GM18498 (cell line): ENCODE data around the gene ADGRD1.
"Not testable (repeated sequence)": the region's sequence is repeated elsewhere in the genome, so short reads cannot be mapped to it uniquely, and the experiment has no call there.

ENCODE experiments used
- ATAC-seq: cut with Tn5 transposase; IDR thresholded peaks from one replicate; pipeline ENCODE4 v1.9.1; 2021; ENCODE audit warnings: mild to moderate bottlenecking, moderate library complexity; ENCODE audit not compliant: unreplicated experiment

Gene ADGRD1

GRCh38 chr12:130937063-130937462 lies 16.6 kb upstream of the ADGRD1 start:
- ATAC-seq, result no peak

DNA sequence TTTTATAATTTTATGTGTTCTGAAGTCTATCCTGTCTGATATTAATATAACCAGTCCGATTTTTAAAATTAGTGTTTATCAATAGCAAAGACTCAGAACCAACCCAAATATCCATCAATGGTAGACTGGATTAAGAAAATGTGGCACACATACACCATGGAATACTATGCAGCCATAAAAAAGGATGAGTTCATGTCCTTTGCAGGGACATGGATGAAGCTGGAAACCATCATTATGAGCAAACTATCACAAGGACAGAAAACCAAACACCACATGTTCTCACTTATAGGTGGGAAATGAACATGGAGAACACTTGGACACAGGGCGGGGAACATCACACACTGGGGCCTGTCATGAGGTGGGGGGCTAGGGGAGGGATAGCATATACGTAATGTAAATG lies 16.2 kb upstream of the ADGRD1 start:
- not testable (repeated sequence) for ATAC-seq

GRCh38 chr12:130938186-130938585 lies 15.5 kb upstream of the ADGRD1 start:
- ATAC-seq, result no peak

DNA sequence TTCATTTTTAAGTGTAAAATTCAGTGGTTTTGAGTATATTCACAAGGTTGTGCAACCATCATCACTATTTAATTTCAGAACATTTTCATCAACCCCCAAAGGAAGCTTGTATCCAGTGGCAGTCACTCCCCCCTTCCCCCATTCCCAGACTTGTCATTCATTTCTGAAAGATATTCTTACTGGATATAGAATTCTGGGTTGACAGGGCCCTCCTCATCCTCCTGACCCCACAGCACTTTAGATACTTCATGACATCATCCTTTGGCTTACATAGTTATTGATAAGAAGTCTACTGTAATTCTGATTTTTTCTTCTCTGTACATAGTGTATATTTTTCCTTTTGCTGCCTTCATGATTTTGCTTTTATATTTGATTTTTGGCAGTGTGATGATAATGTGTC lies 8.8 kb upstream of the ADGRD1 start:
- no peak for ATAC-seq

- ATAC-seq, result no peak
Measured at GRCh38 chr12:130945786-130946492, 7.8 kb upstream of the ADGRD1 start.

- ATAC-seq, result no peak
Measured at GRCh38 chr12:130947028-130947613, 6.6 kb upstream of the ADGRD1 start.

- no peak for ATAC-seq
Measured at GRCh38 chr12:130948136-130948535, 5.6 kb upstream of the ADGRD1 start.

GRCh38 chr12:130948751-130949150 lies 5.0 kb upstream of the ADGRD1 start:
- ATAC-seq, result no peak

DNA sequence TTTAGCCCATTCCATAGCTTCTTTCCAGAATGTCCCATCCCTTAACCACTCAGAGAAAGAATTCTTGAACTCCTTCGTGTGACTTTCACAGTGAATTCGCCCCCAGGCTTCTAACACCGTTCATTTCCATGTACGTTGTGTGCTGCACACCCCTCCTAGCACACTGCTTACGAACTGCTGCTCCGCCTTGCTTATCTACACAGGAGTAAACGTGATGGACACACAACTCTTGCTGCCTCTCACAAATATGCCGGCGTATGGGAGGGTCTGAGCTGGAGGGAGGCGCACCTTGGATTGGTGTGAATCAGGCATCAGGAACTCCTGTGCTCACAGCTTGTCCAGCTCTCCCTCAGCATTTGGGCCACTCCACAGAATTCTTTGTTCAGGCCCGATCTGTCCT lies 3.9 kb upstream of the ADGRD1 start:
- no peak for ATAC-seq

DNA sequence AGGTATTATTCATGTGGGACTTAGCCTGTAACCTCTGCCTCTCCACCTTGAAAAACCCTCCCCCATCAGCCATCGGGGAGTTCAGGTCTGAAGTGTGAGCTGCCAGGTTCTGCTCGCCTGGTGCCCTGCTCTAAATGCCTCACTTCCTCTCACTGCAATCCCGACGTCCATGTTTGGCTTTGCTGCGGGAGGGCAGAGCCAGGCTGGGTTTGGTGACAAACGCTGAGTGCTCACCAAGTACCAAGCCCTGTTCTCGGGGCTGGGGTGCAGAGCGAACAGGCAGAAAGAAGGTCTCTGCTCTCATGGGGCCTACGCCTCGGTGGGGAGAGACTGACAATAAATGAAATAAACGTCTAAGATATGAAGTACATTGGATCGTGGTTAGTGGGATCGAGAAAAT lies 2.1 kb upstream of the ADGRD1 start:
- ATAC-seq, result no peak

DNA sequence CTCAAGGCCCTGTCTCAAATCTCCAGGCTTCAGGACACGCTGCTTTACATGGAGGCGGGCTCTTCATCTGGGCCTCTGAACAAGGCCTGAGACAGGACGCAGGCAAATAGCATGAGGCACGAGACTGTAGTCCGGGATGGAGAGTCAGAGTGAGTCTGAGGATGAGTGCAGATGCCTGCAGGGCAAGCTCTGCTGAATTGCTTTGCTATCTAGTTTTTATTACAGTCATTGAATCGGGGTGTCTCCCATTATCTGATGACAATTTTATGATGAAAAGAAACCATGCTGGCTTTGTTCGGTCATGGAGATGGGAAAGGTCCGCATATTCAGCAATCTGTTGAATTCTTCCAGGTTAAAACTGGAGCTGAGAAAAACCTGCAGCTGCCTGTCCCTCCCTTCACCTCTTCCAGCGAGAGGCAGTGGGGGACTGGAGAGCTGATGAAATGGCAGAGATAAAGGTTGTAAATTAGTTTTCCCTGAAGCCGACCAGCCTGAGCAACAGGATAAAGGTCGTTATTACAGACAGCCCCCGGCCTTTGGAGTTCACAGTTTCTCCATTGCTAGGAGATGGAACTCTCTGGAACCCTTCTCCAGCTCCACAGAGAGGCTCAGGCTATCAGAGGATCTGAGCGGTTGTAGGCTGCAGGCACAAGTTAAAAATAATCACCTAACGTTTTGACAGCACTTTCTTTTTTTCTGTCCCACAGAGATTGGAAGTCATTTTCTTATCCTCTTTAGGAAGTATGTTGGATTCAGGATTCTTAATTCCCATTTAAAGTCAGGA lies 1.3 kb upstream of the ADGRD1 start:
- no peak for ATAC-seq

DNA sequence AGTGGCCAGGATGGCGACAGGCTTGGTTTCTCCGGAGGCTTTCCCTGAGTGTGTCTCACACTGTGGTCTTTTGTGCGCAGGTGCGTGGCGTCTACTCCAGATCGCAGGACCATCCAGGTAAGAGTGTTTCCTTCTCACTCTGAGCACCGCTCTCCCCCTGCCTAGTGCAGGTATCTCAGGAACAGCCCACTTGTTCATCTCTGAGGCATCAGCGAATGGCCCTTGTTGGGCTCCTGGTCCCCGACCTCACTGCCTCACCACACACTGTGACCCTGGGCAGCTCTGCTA lies 781 bp downstream of the ADGRD1 start:
- no peak for ATAC-seq

DNA sequence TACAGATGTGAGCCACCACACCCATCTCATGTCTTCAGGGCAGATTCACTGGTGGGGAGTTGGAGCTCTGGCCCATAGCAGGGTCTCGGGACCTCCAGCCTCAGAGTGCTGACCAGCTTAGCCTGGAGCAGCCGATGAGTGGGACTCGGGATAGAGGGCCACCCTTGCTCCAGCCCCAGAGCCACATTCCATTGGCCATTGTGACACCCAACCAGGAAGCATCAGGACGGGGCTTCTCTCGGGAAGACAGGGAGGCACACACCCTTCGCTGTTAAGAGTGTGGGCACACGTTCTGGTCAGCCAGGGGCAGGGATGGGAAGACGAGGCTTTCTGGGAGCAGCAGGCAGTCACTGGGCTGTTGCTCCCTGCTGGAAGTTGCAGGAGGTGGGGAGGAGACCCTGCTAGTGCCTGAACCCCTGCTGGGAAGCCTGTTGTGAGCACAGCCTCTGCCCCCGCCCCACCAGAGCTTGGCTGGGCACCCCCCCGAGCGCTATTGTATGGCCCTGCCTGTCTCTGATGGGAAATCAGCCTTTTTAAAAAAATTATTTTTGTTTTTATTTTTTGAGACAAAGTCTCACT lies 1.6 kb downstream of the ADGRD1 start:
- no peak for ATAC-seq

DNA sequence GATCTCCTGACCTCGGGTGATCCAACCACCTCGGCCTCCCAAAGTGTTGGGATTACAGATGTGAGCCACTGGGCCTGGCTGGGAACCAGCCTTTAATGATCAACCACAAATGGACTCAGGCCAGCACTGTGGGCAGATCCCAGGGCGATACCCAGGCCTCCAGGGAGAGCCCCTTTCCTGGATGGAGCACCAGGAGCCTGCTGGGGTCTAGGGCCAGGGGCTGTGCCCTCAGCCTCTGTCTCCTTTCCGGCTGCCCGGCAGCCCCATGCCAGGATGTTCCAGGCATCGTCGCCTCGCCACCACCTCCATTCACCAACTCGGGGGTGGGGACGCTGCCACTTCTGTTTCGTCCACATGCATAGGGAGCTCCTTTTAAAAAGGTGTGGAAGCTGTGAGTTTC lies 2.3 kb downstream of the ADGRD1 start:
- ATAC-seq, result no peak

GRCh38 chr12:130956456-130957303 lies 3.0 kb downstream of the ADGRD1 start:
- ATAC-seq, result no peak

DNA sequence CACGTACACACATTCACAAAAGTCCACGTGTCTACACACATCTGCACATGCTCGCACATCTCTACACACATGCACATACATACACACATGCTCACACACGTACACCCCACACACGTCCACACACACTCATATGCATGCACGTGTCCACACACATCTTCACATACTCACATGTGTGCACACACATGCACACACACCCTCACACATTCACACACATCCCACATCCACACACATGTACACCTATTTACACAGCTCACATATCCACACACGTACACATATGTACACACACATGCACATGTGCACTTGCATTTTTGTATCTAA lies 3.6 kb downstream of the ADGRD1 start:
- ATAC-seq, result no peak

- ATAC-seq, result no peak
Measured at GRCh38 chr12:130958557-130959140, 4.9 kb downstream of the ADGRD1 start.

GRCh38 chr12:130959632-130960031 lies 5.9 kb downstream of the ADGRD1 start:
- no peak for ATAC-seq

DNA sequence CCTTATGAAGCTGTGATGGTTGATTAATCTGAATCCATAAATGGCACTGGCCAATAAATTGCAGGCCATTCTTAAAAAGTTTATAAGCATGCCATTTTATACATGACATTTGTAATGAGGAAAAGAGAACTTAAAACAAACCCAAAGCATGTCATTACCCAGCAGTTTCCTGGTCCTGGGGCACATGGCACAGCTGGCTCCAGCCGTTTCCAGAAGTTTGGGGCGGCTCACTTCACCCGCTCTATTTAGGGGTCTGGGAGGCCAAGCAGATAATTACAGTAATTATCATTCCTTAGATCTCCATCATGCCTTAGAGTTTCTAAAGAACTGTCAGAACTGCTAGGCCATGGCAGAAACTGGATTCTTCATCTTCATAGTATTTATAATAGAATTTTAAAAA lies 6.4 kb downstream of the ADGRD1 start:
- ATAC-seq, result no peak

GRCh38 chr12:130960787-130961186 lies 7.1 kb downstream of the ADGRD1 start:
- ATAC-seq, result no peak

DNA sequence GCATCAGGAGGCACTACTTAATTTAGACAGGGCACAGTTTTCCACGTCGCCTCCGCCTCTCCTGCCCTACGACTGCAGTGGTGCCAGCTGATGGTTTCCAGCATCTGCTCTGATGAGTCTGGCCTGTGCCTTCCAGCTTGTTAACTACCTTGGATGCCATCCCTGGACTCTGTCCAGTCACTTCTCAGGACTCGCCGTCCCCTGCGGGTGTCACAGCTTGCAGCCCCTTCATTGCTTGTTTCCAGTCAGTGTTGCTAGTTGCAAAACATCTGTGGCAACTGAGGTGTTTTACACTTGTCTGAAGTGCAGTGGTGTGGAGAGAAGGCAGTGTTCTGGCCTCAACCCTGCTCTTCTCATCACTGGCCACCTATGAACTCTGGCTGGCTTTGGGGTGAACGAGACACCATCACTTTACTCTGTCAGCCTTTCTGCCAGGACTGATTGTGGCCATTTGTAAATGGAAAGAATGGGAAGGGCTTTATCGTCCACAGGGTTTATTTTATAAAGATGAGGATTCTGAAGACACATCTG lies 8.3 kb downstream of the ADGRD1 start:
- ATAC-seq, result no peak
